GM23338 (cell line): ENCODE data around the gene CCIN. TPM values are rescaled to one million over a fixed set of nuclear protein-coding genes. Genes with fewer than 3 reads are reported as not detected.

Experiments
- ATAC-seq: fragments of 200-7000 bp; cut with Tn5 transposase; 3 replicates; pipeline ENCODE4 v1.9.1; 2020
- DNase-seq: peaks from one replicate; pipeline ENCODE4 v3.0.0-alpha.2; 2015; ENCODE audit warnings: low spot score
- H2AFZ ChIP-seq: fragments of 200-600 bp; sonication (generic); 2 replicates; pipeline ENCODE4 v1.8.0; 2016; ENCODE audit warnings: antibody characterized with exemption, mild to moderate bottlenecking, moderate library complexity
- H3F3A ChIP-seq: fragments of 200-600 bp; sonication (generic); replicated peaks from 2 replicates; pipeline ENCODE4 v1.8.0; 2017; ENCODE audit warnings: antibody characterized with exemption, mixed run types, low read depth
- H3K27ac ChIP-seq: fragments of 200-600 bp; sonication (generic); 2 replicates; pipeline ENCODE4 v1.6.1; 2016; ENCODE audit warnings: low read depth
- H3K27me3 ChIP-seq: fragments of 200-600 bp; sonication (generic); 2 replicates; pipeline ENCODE4 v1.8.0; 2016; ENCODE audit warnings: mild to moderate bottlenecking, mixed run types, moderate library complexity; ENCODE audit not compliant: insufficient read depth
- H3K36me3 ChIP-seq: fragments of 200-600 bp; sonication (generic); 2 replicates; pipeline ENCODE4 v1.8.0; 2016; ENCODE audit warnings: mild to moderate bottlenecking; ENCODE audit not compliant: insufficient read depth
- H3K4me1 ChIP-seq: fragments of 200-600 bp; sonication (generic); 2 replicates; pipeline ENCODE4 v1.8.0; 2016; ENCODE audit warnings: mild to moderate bottlenecking, moderate library complexity; ENCODE audit not compliant: insufficient read depth
- H3K4me2 ChIP-seq: fragments of 200-600 bp; sonication (generic); 2 replicates; pipeline ENCODE4 v1.7.1; 2017; ENCODE audit warnings: mixed run types
- H3K4me3 ChIP-seq: fragments of 200-600 bp; sonication (generic); 2 replicates; pipeline ENCODE4 v1.6.1; 2016; ENCODE audit warnings: mixed run types
- H3K79me2 ChIP-seq: fragments of 200-600 bp; sonication (generic); replicated peaks from 2 replicates; pipeline ENCODE4 v1.8.0; 2017; ENCODE audit warnings: mild to moderate bottlenecking; ENCODE audit not compliant: insufficient read depth
- H3K9me2 ChIP-seq: fragments of 200-600 bp; sonication (generic); 2 replicates; pipeline ENCODE4 v1.8.0; 2017; ENCODE audit not compliant: insufficient read depth
- H4K20me1 ChIP-seq: fragments of 200-600 bp; sonication (generic); replicated peaks from 2 replicates; pipeline ENCODE4 v1.8.0; 2017; ENCODE audit warnings: mild to moderate bottlenecking; ENCODE audit not compliant: insufficient read depth
- H3K27ac Mint-ChIP-seq: 2 replicates; pipeline ENCODE4 v1.8.0; 2020; ENCODE audit warnings: inconsistent platforms, mild to moderate bottlenecking, moderate library complexity, mixed read lengths
- H3K27me3 Mint-ChIP-seq: 3 replicates; pipeline ENCODE4 v1.8.0; 2022; ENCODE audit warnings: low read depth, mild to moderate bottlenecking, moderate library complexity, mixed read lengths, inconsistent platforms; ENCODE audit not compliant: insufficient read depth, poor library complexity
- H3K36me3 Mint-ChIP-seq: 3 replicates; pipeline ENCODE4 v1.8.0; 2021; ENCODE audit warnings: low read depth, mild to moderate bottlenecking, inconsistent platforms, moderate library complexity, mixed read lengths
- H3K4me1 Mint-ChIP-seq: 3 replicates; pipeline ENCODE4 v1.8.0; 2020; ENCODE audit warnings: mild to moderate bottlenecking, inconsistent platforms, mixed read lengths
- H3K4me3 Mint-ChIP-seq: 3 replicates; pipeline ENCODE4 v1.8.0; 2021; ENCODE audit warnings: moderate library complexity, mild to moderate bottlenecking, inconsistent platforms, mixed read lengths
- H3K9me3 Mint-ChIP-seq: 3 replicates; pipeline ENCODE4 v1.8.0; 2020; ENCODE audit warnings: moderate library complexity, mild to moderate bottlenecking, inconsistent platforms, mixed read lengths
- CREB1 ChIP-seq: fragments of 250-450 bp; sonication (Bioruptor Pico); IDR thresholded peaks from 2 replicates; pipeline ENCODE4 v1.5.0; 2020; ENCODE audit warnings: low read depth, mild to moderate bottlenecking, moderate library complexity
- EZH2 ChIP-seq: fragments of 200-600 bp; sonication (generic); IDR thresholded peaks from one replicate; pipeline ENCODE4 v1.8.0; 2017; ENCODE audit warnings: antibody characterized with exemption, mild to moderate bottlenecking, low read depth; ENCODE audit not compliant: unreplicated experiment
- EZH2phosphoT487 ChIP-seq: fragments of 200-600 bp; sonication (generic); IDR thresholded peaks from one replicate; pipeline ENCODE4 v1.8.1; 2018; ENCODE audit warnings: antibody characterized with exemption; ENCODE audit not compliant: unreplicated experiment
- JUNB ChIP-seq: IDR thresholded peaks from one replicate; pipeline ENCODE4 v1.6.1; 2016; ENCODE audit warnings: antibody characterized with exemption; ENCODE audit not compliant: unreplicated experiment
- NANOG ChIP-seq: IDR thresholded peaks from 2 replicates; pipeline ENCODE4 v1.6.1; 2016; ENCODE audit warnings: antibody characterized with exemption, borderline replicate concordance
- POLR2AphosphoS5 ChIP-seq: IDR thresholded peaks from 2 replicates; pipeline ENCODE4 v1.6.1; 2016; ENCODE audit warnings: antibody characterized with exemption, low read depth
- STAT1 ChIP-seq: IDR thresholded peaks from one replicate; pipeline ENCODE4 v1.6.1; 2016; ENCODE audit warnings: antibody characterized with exemption; ENCODE audit not compliant: unreplicated experiment
- ZNF114 ChIP-seq: fragments of 250-450 bp; sonication (Bioruptor Pico); IDR thresholded peaks from 2 replicates; pipeline ENCODE4 v1.5.0; 2020; ENCODE audit warnings: mild to moderate bottlenecking, moderate library complexity
- ZNF331 ChIP-seq: fragments of 250-450 bp; sonication (Bioruptor Pico); IDR thresholded peaks from 2 replicates; pipeline ENCODE4 v1.5.0; 2020; ENCODE audit warnings: low read depth, mild to moderate bottlenecking, moderate library complexity
- ZNF462 ChIP-seq: fragments of 250-450 bp; sonication (Bioruptor Pico); IDR thresholded peaks from 2 replicates; pipeline ENCODE4 v1.5.0; 2020; ENCODE audit warnings: mild to moderate bottlenecking, moderate library complexity
- polyA plus RNA-seq: library from polyadenylated mRNA; unstranded; fragments of >200 nt; fragmentation: Nextera tagmentation; extraction: Ambion mirVana; gene quantifications from 2 replicates; pipeline ENCODE4 v1.2.1, GENCODE V29; 2016
- total RNA-seq: library from RNA; depleted of rRNA; stranded (reverse); fragments of >200 nt; shearing (Covaris generic); gene quantifications from 2 replicates; pipeline ENCODE4 v1.2.3, GENCODE V29; 2014
- TF ChIP-seq, protein P1 (sequence below): IDR thresholded peaks from one replicate; pipeline ENCODE4 v1.6.1; 2018; ENCODE audit warnings: antibody characterized with exemption; ENCODE audit not compliant: unreplicated experiment
- TF ChIP-seq, protein P2 (sequence below), 2 experiments: fragments of 200-600 bp in 1 of 2; sonication (generic) in 1 of 2; conservative IDR thresholded peaks; 2 replicates each; pipeline versions ENCODE4 v1.5.1 to v1.6.1; 2016 to 2017; ENCODE audit warnings: antibody characterized with exemption in 2 of 2, low read depth in 2 of 2, mild to moderate bottlenecking in 2 of 2, moderate library complexity in 1 of 2
- TF ChIP-seq, protein P3 (sequence below): IDR thresholded peaks from 2 replicates; pipeline ENCODE4 v1.6.1; 2016; ENCODE audit warnings: antibody characterized with exemption

Gene CCIN
- total and polyA plus RNA-seq, 2 experiments from 2014 or later = 0.14 TPM; not detected in 1

- DNase-seq = no peak
- H3K4me3 Mint-ChIP-seq = no peak overlapping the region
Measured at GRCh38 chr9:36158917-36159316, 10.3 kb upstream of the CCIN start.

More at GRCh38 chr9:36158917-36159316, 10.3 kb upstream of the CCIN start:
- H2AFZ ChIP-seq = no peak overlapping the region
- Mint-ChIP-seq H3K27me3 (peaks cover 10% of the 10 kb centered on the region), H3K4me1 (peaks cover 35% of the 10 kb centered on the region), H3K36me3 (peaks cover 31% of the 10 kb centered on the region), H3K27ac (no peak overlapping the region), H3K9me3 (peaks cover 28% of the 10 kb centered on the region)
- H3K9me2 ChIP-seq = peaks cover 3% of the 10 kb centered on the region
- H3K36me3 ChIP-seq = no peaks in the 10 kb centered on the region
- H4K20me1 ChIP-seq = no peaks in the 10 kb centered on the region
- no peaks in the 10 kb centered on the region for H3K27me3 ChIP-seq
- TF ChIP-seq NANOG = no peak
- TF ChIP-seq JUNB = no peak
- TF ChIP-seq STAT1 = no peak
- TF ChIP-seq ZNF114 (CRISPR knock-in tag) = no peak
- TF ChIP-seq, protein P1, sequence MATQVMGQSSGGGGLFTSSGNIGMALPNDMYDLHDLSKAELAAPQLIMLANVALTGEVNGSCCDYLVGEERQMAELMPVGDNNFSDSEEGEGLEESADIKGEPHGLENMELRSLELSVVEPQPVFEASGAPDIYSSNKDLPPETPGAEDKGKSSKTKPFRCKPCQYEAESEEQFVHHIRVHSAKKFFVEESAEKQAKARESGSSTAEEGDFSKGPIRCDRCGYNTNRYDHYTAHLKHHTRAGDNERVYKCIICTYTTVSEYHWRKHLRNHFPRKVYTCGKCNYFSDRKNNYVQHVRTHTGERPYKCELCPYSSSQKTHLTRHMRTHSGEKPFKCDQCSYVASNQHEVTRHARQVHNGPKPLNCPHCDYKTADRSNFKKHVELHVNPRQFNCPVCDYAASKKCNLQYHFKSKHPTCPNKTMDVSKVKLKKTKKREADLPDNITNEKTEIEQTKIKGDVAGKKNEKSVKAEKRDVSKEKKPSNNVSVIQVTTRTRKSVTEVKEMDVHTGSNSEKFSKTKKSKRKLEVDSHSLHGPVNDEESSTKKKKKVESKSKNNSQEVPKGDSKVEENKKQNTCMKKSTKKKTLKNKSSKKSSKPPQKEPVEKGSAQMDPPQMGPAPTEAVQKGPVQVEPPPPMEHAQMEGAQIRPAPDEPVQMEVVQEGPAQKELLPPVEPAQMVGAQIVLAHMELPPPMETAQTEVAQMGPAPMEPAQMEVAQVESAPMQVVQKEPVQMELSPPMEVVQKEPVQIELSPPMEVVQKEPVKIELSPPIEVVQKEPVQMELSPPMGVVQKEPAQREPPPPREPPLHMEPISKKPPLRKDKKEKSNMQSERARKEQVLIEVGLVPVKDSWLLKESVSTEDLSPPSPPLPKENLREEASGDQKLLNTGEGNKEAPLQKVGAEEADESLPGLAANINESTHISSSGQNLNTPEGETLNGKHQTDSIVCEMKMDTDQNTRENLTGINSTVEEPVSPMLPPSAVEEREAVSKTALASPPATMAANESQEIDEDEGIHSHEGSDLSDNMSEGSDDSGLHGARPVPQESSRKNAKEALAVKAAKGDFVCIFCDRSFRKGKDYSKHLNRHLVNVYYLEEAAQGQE = no peak
- TF ChIP-seq POLR2AphosphoS5 = no peak
- no peak for TF ChIP-seq ZNF462 (CRISPR knock-in tag)
- no peak for TF ChIP-seq EZH2phosphoT487
- no peak for TF ChIP-seq CREB1 (CRISPR knock-in tag)
- no peak for TF ChIP-seq EZH2
- no peak for TF ChIP-seq ZNF331
- TF ChIP-seq, protein P2, sequence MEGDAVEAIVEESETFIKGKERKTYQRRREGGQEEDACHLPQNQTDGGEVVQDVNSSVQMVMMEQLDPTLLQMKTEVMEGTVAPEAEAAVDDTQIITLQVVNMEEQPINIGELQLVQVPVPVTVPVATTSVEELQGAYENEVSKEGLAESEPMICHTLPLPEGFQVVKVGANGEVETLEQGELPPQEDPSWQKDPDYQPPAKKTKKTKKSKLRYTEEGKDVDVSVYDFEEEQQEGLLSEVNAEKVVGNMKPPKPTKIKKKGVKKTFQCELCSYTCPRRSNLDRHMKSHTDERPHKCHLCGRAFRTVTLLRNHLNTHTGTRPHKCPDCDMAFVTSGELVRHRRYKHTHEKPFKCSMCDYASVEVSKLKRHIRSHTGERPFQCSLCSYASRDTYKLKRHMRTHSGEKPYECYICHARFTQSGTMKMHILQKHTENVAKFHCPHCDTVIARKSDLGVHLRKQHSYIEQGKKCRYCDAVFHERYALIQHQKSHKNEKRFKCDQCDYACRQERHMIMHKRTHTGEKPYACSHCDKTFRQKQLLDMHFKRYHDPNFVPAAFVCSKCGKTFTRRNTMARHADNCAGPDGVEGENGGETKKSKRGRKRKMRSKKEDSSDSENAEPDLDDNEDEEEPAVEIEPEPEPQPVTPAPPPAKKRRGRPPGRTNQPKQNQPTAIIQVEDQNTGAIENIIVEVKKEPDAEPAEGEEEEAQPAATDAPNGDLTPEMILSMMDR (conservative IDR thresholded peaks at IDR 0.05; ENCODE audit: low read depth in 2 of 2) = no peak
- TF ChIP-seq, protein P3, sequence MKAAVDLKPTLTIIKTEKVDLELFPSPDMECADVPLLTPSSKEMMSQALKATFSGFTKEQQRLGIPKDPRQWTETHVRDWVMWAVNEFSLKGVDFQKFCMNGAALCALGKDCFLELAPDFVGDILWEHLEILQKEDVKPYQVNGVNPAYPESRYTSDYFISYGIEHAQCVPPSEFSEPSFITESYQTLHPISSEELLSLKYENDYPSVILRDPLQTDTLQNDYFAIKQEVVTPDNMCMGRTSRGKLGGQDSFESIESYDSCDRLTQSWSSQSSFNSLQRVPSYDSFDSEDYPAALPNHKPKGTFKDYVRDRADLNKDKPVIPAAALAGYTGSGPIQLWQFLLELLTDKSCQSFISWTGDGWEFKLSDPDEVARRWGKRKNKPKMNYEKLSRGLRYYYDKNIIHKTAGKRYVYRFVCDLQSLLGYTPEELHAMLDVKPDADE = no peak
- peaks cover 5% of the 10 kb centered on the region; the same call in 1 of the 2 replicates for H3F3A ChIP-seq
- H3K4me2 ChIP-seq = no peak overlapping the region
- H3K79me2 ChIP-seq = no peaks in the 10 kb centered on the region
- peaks cover 15% of the 10 kb centered on the region for H3K4me1 ChIP-seq
- no peak overlapping the region for H3K27ac ChIP-seq
- ATAC-seq = no peak
- H3K4me3 ChIP-seq = no peak overlapping the region
